ENCODE measurements around the gene KCNJ4.
"Not testable (repeated sequence)": the region's sequence is repeated elsewhere in the genome, so short reads cannot be mapped to it uniquely, and the experiment has no call there.

KCNJ4 gene

GRCh38 chr22:38427940-38428339 lies 27.1 kb downstream of the KCNJ4 start:
- DNase-seq, result no peak

- no peak for DNase-seq
Observed at GRCh38 chr22:38427465-38427864, 27.5 kb downstream of the KCNJ4 start.

- DNase-seq, result no peak
Observed at GRCh38 chr22:38426628-38427027, 28.4 kb downstream of the KCNJ4 start.

GRCh38 chr22:38424525-38425080 lies 30.4 kb downstream of the KCNJ4 start:
- no peak for DNase-seq

GRCh38 chr22:38423512-38424503 lies 31.2 kb downstream of the KCNJ4 start:
- DNase-seq, result no peak

GRCh38 chr22:38422611-38423511 lies 32.1 kb downstream of the KCNJ4 start:
- DNase-seq, result no peak

GRCh38 chr22:38420734-38421133 lies 34.3 kb downstream of the KCNJ4 start:
- no peak for DNase-seq

GRCh38 chr22:38419858-38420160 lies 35.2 kb downstream of the KCNJ4 start:
- no peak for DNase-seq

GRCh38 chr22:38419121-38419857 lies 35.7 kb downstream of the KCNJ4 start:
- DNase-seq, result no peak

- DNase-seq, result no peak
Observed at GRCh38 chr22:38418589-38418988, 36.4 kb downstream of the KCNJ4 start.

- no peak for DNase-seq
Observed at GRCh38 chr22:38417252-38418060, 37.5 kb downstream of the KCNJ4 start.

- no peak for DNase-seq
Observed at GRCh38 chr22:38416621-38417251, 38.3 kb downstream of the KCNJ4 start.

GRCh38 chr22:38415561-38416321 lies 39.3 kb downstream of the KCNJ4 start:
- no peak for DNase-seq

- no peak for DNase-seq
Observed at GRCh38 chr22:38415046-38415445, 40.0 kb downstream of the KCNJ4 start.

- no peak for DNase-seq
Observed at GRCh38 chr22:38414009-38414395, 41.0 kb downstream of the KCNJ4 start.

- no peak for DNase-seq
Observed at GRCh38 chr22:38413085-38414008, 41.7 kb downstream of the KCNJ4 start.

- peak; percentile 28 for DNase-seq
Observed at GRCh38 chr22:38412435-38413084, 42.4 kb downstream of the KCNJ4 start.

- DNase-seq, result no peak
Observed at GRCh38 chr22:38411016-38411415, 44.0 kb downstream of the KCNJ4 start.

GRCh38 chr22:38409916-38410315 lies 45.1 kb downstream of the KCNJ4 start:
- not testable (repeated sequence) for DNase-seq

Measured in fibroblast of skin of right biceps (primary cell).